ENCODE results near the gene DIAPH3.

The DIAPH3 gene

DNA sequence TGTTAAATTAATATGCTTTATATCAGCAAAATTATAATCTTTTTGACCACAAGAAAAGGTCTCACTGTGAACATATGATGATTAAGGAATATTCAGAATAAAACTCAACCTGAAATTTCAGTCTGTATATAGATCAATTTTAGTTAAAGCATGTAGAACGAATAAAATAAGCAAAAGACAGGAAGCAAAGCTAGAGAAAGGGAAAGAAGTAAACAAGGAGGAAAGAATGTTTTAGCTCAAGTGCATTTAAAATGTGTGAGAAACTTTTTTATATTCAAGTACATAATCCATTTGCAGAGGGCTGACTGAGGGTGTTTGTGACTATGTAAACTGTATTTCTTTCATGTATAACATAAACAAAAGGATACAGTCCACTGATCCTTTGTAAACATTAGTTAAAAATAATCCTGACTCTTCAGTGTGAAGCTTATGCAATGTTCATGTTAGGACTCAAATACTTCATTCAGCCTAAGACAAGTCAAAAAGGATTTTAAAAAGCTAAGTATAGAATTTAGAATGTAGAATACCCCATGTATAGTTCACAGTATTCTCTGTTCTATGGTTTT is 472.1 kb downstream of the DIAPH3 start:
- Histone ChIP-seq H3K4me2 (ENCODE audit: low read length) (no peak overlapping the region), H3K27me3 (ENCODE audit: control insufficient read depth, low read length) (no peaks in the 10 kb centered on the region), H3K36me3 (ENCODE audit: control insufficient read depth, low read length) (no peaks in the 10 kb centered on the region), H3K9me3 (ENCODE audit: control insufficient read depth, insufficient read depth, low read length) (no peaks in the 10 kb centered on the region), H3K79me2 (ENCODE audit: control insufficient read depth, low read length) (no peaks in the 10 kb centered on the region), H3F3A (ENCODE audit: control insufficient read depth, insufficient read depth) (no peaks in the 10 kb centered on the region), H3K9me2 (replicated peaks; ENCODE audit: control insufficient read depth, low read length) (no peaks in the 10 kb centered on the region), H4K20me1 (ENCODE audit: control insufficient read depth, insufficient read depth, low read depth, low read length) (no peaks in the 10 kb centered on the region), H3K4me3 (ENCODE audit: low read length) (no peak overlapping the region), H3K27ac (ENCODE audit: low read depth, low read length) (no peak overlapping the region), H3K4me1 (ENCODE audit: control insufficient read depth, low read length) (no peaks in the 10 kb centered on the region)
- no peak for TF ChIP-seq EZH2phosphoT487 (IDR thresholded peaks at IDR 0.05; ENCODE audit: borderline replicate concordance, low read length)
- TF ChIP-seq, protein P1, sequence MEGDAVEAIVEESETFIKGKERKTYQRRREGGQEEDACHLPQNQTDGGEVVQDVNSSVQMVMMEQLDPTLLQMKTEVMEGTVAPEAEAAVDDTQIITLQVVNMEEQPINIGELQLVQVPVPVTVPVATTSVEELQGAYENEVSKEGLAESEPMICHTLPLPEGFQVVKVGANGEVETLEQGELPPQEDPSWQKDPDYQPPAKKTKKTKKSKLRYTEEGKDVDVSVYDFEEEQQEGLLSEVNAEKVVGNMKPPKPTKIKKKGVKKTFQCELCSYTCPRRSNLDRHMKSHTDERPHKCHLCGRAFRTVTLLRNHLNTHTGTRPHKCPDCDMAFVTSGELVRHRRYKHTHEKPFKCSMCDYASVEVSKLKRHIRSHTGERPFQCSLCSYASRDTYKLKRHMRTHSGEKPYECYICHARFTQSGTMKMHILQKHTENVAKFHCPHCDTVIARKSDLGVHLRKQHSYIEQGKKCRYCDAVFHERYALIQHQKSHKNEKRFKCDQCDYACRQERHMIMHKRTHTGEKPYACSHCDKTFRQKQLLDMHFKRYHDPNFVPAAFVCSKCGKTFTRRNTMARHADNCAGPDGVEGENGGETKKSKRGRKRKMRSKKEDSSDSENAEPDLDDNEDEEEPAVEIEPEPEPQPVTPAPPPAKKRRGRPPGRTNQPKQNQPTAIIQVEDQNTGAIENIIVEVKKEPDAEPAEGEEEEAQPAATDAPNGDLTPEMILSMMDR (IDR thresholded peaks at IDR 0.05; ENCODE audit: low read depth, low read length, poor library complexity, severe bottlenecking) = no peak

GRCh38 chr13:59690857-59691500 is 472.7 kb downstream of the DIAPH3 start:
- Histone ChIP-seq H3K4me1 (ENCODE audit: control insufficient read depth, low read length) (no peaks in the 10 kb centered on the region), H3K27me3 (ENCODE audit: control insufficient read depth, low read length) (no peaks in the 10 kb centered on the region), H4K20me1 (ENCODE audit: control insufficient read depth, insufficient read depth, low read depth, low read length) (no peaks in the 10 kb centered on the region), H3K4me3 (ENCODE audit: low read length) (no peak overlapping the region), H3K27ac (ENCODE audit: low read depth, low read length) (no peak overlapping the region), H3K4me2 (ENCODE audit: low read length) (no peak overlapping the region), H3K79me2 (ENCODE audit: control insufficient read depth, low read length) (no peaks in the 10 kb centered on the region), H3K36me3 (ENCODE audit: control insufficient read depth, low read length) (no peaks in the 10 kb centered on the region), H3F3A (ENCODE audit: control insufficient read depth, insufficient read depth) (no peaks in the 10 kb centered on the region), H3K9me2 (replicated peaks; ENCODE audit: control insufficient read depth, low read length) (no peaks in the 10 kb centered on the region), H3K9me3 (ENCODE audit: control insufficient read depth, insufficient read depth, low read length) (no peaks in the 10 kb centered on the region)
- TF ChIP-seq, protein P1 (IDR thresholded peaks at IDR 0.05; ENCODE audit: low read depth, low read length, poor library complexity, severe bottlenecking) = no peak
- TF ChIP-seq EZH2phosphoT487 (IDR thresholded peaks at IDR 0.05; ENCODE audit: borderline replicate concordance, low read length) = no peak

GRCh38 chr13:59689057-59689456 is 474.7 kb downstream of the DIAPH3 start:
- Histone ChIP-seq H3K27ac (ENCODE audit: low read depth, low read length) (no peak overlapping the region), H3K4me1 (ENCODE audit: control insufficient read depth, low read length) (no peaks in the 10 kb centered on the region), H3F3A (ENCODE audit: control insufficient read depth, insufficient read depth) (no peaks in the 10 kb centered on the region), H4K20me1 (ENCODE audit: control insufficient read depth, insufficient read depth, low read depth, low read length) (no peaks in the 10 kb centered on the region), H3K9me2 (replicated peaks; ENCODE audit: control insufficient read depth, low read length) (no peaks in the 10 kb centered on the region), H3K27me3 (ENCODE audit: control insufficient read depth, low read length) (no peaks in the 10 kb centered on the region), H3K4me3 (ENCODE audit: low read length) (no peak overlapping the region), H3K9me3 (ENCODE audit: control insufficient read depth, insufficient read depth, low read length) (no peaks in the 10 kb centered on the region), H3K36me3 (ENCODE audit: control insufficient read depth, low read length) (no peaks in the 10 kb centered on the region), H3K4me2 (ENCODE audit: low read length) (no peak overlapping the region), H3K79me2 (ENCODE audit: control insufficient read depth, low read length) (no peaks in the 10 kb centered on the region)
- TF ChIP-seq, protein P1 (IDR thresholded peaks at IDR 0.05; ENCODE audit: low read depth, low read length, poor library complexity, severe bottlenecking) = no peak
- no peak for TF ChIP-seq EZH2phosphoT487 (IDR thresholded peaks at IDR 0.05; ENCODE audit: borderline replicate concordance, low read length)

Measured in DOHH2 (cell line).